Omental fat pad (tissue), 4 donors: Measurements from ENCODE around the gene ATRIP. TPM values are rescaled to one million over a fixed set of nuclear protein-coding genes. Genes with fewer than 3 reads are reported as not detected.

ENCODE experiments used
- ATAC-seq: fragments of 150-250 bp; one replicate; pipeline ENCODE4 v1.9.1; 2016; ENCODE audit warnings: mild to moderate bottlenecking, moderate library complexity; ENCODE audit not compliant: low FRiP score
- DNase-seq: peaks from one replicate; pipeline ENCODE4 v3.0.0-alpha.2; 2019; ENCODE audit warnings: low spot score
- total RNA-seq, 4 donors: library from RNA; depleted of rRNA; stranded (reverse); fragments of >200 nt; gene quantifications; one replicate each; pipeline ENCODE4 v1.1.0, GENCODE V29; 2016
- TF ChIP-seq, protein P1 (sequence below), 3 donors: fragments of 450-650 bp; IDR thresholded peaks; one replicate each; pipeline ENCODE4 v1.5.1; 2016 to 2017; ENCODE audit warnings: antibody characterized with exemption in 3 of 3, mild to moderate bottlenecking in 3 of 3, moderate library complexity in 2 of 3

ATRIP gene
- total RNA-seq, 4 donors from 2014 or later = 4.0 to 6.5 (median 5.5) TPM

DNA sequence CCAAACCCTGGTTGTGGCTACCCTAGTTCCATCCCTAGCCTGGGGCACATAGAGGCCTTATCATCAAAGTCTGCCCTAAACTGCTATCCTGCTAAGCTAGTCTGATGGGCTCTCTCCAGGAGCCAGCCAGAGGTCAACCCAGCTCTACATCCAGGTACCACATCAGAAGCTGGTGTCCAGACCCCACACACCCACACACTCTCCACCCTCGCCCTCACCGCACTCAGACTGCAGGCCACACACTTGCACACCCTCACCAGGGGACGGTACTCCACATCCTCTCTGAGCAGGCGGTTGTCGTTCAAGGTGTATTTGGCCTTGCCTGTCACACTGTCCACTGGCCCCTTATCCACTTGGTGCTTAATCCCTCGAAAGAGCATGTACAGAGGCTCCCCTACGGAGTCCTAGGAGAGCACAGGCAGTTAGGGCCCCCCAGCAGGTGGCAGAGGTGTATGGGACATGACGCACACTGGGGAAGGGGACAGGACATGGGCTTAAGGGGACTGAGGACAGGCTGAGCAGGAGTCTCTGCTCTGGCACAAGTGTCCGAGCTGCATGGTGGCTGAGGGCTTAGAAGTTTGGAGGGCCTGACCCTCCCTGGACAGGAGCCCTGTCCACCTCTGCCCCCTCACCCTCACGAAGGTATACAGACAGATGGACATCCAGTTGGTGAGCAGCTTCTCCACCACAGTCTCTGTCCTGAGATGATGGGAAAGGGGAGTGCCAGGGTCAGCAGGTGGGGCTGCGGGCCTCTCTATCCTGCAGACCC, 34.7 kb upstream of the ATRIP start:
- peak; percentile 9 for DNase-seq
- ATAC-seq = no peak
- TF ChIP-seq, protein P1, sequence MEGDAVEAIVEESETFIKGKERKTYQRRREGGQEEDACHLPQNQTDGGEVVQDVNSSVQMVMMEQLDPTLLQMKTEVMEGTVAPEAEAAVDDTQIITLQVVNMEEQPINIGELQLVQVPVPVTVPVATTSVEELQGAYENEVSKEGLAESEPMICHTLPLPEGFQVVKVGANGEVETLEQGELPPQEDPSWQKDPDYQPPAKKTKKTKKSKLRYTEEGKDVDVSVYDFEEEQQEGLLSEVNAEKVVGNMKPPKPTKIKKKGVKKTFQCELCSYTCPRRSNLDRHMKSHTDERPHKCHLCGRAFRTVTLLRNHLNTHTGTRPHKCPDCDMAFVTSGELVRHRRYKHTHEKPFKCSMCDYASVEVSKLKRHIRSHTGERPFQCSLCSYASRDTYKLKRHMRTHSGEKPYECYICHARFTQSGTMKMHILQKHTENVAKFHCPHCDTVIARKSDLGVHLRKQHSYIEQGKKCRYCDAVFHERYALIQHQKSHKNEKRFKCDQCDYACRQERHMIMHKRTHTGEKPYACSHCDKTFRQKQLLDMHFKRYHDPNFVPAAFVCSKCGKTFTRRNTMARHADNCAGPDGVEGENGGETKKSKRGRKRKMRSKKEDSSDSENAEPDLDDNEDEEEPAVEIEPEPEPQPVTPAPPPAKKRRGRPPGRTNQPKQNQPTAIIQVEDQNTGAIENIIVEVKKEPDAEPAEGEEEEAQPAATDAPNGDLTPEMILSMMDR (IDR thresholded peaks at IDR 0.05) = no peak

GRCh38 chr3:48412375-48413001, 34.0 kb upstream of the ATRIP start:
- TF ChIP-seq, protein P1 (IDR thresholded peaks at IDR 0.05) = no peak
- ATAC-seq (no peak), DNase-seq (no peak)

GRCh38 chr3:48413086-48413485, 33.5 kb upstream of the ATRIP start:
- no peak for DNase-seq
- no peak for ATAC-seq

GRCh38 chr3:48413611-48414010, 32.9 kb upstream of the ATRIP start:
- ATAC-seq (no peak), DNase-seq (no peak)
- TF ChIP-seq, protein P1 (IDR thresholded peaks at IDR 0.05) = no peak

More at GRCh38 chr3:48413086-48413485, 33.5 kb upstream of the ATRIP start:
- TF ChIP-seq, protein P1 (IDR thresholded peaks at IDR 0.05) = no peak

DNA sequence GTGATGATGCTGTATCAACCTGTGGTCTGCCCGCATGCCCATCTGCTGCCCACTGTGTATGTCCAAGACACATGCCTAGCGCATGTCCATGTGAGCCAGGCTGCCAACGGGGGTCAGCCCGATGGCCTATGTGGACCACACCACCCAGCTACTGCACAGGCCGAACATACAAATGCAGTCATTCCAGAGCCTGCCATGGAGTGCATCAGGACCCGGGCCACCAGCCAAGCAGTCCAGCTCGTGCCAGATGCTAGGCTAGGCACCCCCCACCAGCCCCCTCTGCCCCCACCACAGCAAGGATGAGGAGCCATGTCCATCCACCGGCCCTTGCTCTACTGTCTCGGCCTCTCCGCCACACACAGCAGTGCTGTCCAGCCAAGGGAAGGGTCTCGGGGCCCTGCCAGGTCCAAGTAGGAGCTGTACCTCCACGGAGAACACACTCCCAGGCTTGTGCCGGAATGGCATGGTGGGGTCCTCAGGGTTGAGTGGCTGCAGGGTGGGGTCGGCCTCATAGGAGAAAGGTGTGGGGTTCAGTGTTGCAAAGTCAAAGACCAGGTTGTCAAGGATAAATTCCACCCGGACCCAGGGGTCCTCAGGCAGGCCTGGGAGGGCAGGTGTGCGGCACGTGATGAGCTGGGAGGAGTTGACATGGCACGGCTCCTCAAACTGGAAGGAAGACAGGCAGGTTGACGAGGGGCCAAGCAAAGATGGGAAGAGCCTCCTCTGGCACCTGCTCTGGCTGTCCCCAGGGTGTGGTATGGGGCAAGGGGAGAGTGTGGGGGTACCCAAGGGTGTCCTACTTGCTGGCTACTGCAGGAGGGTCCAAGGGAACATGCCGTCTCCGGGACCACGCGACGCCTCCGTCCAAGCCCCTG, 31.9 kb upstream of the ATRIP start:
- no peak for ATAC-seq
- TF ChIP-seq, protein P1 (IDR thresholded peaks at IDR 0.05) = no peak
- no peak for DNase-seq

DNA sequence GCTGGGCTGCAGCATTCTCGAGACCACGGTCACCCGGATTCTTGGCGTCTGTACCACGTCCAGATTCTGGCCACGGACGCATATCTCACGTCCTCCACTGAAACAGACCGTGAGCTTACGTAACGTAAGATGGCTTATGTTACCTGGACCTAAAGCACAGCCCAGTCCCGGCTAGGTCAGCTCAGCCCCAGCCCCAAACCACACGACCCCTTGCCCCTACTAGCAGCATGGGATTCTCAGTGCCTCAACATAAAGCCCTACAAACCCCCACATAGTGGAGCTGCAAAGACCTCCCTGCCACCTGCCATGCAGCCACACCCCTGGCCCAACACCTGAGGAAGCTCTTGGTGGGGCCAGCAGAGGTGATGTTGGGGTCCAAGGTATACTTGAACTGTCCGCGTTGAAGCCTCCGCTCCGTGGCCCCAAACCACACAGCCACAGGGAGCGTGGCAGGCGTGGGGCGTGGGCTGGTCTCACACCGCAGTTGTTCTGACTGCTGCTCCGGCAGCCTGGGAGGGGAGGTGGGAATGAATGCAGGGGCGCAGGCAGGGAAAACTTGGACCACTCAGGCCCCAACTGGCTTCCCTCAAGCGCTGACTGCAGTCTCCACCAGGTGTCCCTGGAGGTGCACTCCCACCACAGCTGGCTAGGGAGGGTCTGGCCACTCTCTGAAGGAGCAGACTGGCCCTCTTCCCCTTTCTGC, 31.1 kb upstream of the ATRIP start:
- no peak for ATAC-seq
- DNase-seq = no peak
- TF ChIP-seq, protein P1 (IDR thresholded peaks at IDR 0.05) = no peak
